GM12874 (cell line): ENCODE measurements around the gene ADGRA1.

Experiments used
- TF ChIP-seq, protein P1 (sequence below): IDR thresholded peaks from 2 replicates; pipeline ENCODE4 v1.5.1; 2011; ENCODE audit warnings: low read depth, mild to moderate bottlenecking, control low read depth, low read length, moderate library complexity; ENCODE audit not compliant: insufficient read depth

ADGRA1 gene

DNA sequence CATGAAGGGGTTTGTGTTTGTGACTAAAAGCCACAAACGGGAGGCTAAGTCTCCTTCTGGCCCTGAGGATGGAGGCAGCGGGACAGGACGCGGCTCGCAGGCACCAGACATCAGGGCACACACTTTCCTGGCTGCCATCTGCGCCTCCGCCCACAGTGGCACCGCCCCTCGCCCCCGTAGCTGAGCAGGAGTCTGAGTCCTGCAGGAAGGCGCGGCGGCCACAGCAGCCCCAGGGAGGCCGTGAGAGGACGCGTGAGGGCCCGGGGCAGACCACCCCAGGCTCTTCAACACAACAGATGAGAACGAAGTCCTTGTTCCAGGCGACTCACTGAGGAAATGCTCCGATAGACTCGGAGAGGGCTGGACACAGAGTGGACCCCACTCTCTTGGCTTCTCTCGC, 6.6 kb downstream of the ADGRA1 start:
- TF ChIP-seq, protein P1, sequence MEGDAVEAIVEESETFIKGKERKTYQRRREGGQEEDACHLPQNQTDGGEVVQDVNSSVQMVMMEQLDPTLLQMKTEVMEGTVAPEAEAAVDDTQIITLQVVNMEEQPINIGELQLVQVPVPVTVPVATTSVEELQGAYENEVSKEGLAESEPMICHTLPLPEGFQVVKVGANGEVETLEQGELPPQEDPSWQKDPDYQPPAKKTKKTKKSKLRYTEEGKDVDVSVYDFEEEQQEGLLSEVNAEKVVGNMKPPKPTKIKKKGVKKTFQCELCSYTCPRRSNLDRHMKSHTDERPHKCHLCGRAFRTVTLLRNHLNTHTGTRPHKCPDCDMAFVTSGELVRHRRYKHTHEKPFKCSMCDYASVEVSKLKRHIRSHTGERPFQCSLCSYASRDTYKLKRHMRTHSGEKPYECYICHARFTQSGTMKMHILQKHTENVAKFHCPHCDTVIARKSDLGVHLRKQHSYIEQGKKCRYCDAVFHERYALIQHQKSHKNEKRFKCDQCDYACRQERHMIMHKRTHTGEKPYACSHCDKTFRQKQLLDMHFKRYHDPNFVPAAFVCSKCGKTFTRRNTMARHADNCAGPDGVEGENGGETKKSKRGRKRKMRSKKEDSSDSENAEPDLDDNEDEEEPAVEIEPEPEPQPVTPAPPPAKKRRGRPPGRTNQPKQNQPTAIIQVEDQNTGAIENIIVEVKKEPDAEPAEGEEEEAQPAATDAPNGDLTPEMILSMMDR, result no peak

GRCh38 chr10:133094866-133095265, 7.1 kb downstream of the ADGRA1 start:
- TF ChIP-seq, protein P1, result no peak

DNA sequence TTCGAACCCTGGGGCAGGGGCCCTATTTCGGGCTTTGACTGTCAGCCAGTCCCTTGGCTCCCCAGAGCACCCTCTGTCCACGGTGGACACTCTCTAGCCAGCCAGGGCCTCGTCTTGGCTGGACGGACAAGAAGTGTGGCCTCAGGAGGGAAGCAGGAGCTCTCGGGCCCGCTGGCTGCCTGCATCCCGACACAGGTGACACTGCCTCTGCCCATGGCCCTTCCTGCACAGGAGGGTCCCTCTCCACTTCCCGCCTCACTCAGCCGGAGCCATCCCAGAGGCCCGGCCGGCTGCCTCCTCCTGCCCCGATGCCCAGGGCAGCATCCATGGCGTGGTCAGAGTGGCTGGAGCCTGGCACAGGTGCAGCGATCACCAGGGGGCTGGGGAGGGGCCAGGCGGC, 7.9 kb downstream of the ADGRA1 start:
- TF ChIP-seq, protein P1, result no peak

DNA sequence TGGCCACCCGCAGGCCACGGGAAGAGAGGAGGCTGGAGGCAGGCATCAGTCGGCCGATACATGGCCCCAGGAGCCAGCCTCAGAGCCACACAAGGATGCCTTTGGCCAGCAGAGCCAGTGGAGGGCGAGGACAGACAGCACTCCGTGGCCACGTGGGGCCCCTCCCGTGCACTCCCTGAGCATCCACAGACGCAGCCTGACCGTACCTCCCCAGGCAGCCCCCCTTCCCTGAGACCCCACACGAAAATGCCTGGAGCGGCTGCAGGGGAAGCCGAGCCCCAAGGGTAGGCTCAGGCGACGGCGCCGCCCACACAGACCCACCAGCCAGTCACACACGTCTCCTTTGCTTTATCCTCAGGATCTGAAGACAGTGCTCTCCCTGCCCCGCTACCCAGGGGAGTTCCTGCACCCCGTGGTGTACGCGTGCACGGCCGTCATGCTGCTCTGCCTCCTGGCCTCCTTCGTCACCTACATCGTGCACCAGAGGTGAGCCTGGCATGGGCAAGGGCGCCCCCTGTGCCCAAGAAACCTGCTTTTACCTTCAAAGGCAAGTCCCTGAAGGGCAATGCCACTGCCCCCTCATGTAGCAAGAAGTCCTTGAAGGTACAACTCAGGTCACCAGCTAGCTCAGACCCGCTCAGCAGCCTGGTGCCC, 9.0 kb downstream of the ADGRA1 start:
- TF ChIP-seq, protein P1, result no peak

GRCh38 chr10:133097418-133097817, 9.7 kb downstream of the ADGRA1 start:
- TF ChIP-seq, protein P1, result no peak

DNA sequence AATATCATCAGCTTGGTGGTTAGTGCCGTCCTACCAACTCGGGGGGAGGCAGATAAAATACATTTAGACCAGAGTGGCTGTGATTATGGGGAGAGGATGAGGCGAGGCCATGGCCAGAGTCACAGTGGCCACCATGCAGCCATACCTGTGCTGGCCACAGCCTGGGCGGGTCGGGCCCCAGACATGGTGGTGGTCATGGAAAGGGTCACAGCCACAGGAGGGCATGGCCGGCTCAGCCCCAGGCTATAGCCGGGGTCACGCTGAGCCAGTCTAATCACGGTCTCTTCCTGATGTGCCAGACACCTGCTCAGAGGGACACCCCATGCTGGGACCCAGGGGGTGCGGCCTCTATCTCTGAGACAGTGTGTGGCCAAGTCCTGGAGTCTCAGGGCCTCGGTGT, 10.2 kb downstream of the ADGRA1 start:
- TF ChIP-seq, protein P1, result no peak

DNA sequence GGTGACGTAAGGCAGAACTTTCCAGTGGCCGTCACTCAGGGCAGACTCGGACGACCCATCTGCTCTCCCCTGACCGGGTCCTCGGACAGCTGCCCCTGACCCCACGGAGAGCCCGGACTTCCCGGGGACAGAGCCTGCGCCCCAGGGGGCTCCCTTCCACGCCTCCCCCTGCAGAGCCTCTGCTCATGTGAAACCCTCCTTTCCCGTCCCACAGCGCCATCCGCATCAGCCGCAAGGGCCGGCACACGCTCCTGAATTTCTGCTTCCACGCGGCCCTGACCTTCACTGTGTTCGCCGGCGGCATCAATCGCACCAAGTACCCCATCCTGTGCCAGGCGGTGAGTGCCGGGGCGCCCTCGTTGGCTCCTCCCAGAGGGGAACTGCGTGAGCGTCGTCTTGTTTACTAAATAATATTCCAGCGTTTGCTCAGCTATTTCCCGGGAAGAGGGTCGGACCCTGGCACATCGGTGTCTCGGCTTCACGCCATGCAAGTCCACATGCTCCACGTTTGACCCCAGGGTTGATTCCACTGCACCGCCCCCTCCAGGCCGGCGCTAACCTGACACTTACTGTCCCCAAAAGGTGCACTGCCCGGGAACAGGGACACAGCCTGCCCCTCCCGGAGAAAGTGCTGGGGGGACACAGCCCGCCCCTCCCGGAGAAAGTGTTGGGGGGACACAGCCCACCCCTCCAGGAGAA, 10.9 kb downstream of the ADGRA1 start:
- TF ChIP-seq, protein P1, result no peak
